ENCODE data around the gene PPP2CA. TPM values are rescaled to one million over a fixed set of nuclear protein-coding genes. Genes with fewer than 3 reads are reported as not detected.

The PPP2CA gene
- total RNA-seq, 1 donor from 2014 or later, result 118 TPM

GRCh38 chr5:134175921-134176510 lies 49.9 kb downstream of the PPP2CA start:
- DNase-seq, result no peak
- CTCF ChIA-PET, result interaction anchor here (1.4 kb wide), 1 partner anchor 8 kb away, joined by 6 read pairs; no protein-coding TSS in a partner anchor
- intact Hi-C loops (cut with micrococcal nuclease), result loop anchor here (1.0 kb wide), 6 partner anchors 76 to 562 kb away; partner anchors contain the start of genes CAMLG, SAR1B, SEC24A and UBE2B

GRCh38 chr5:134174841-134175839 lies 50.7 kb downstream of the PPP2CA start:
- ChIA-PET POLR2A (interaction anchor here (0.9 to 3.4 kb wide), 8 partner anchors 14 to 473 kb away, joined by 3 to 53 read pairs (median 4); partner anchors contain the start of genes PPP2CA, SEC24A and VDAC1), CTCF (interaction anchor here (1.4 kb wide), 2 partner anchors 9 to 136 kb away, joined by 4 to 6 read pairs; no protein-coding TSS in a partner anchor)
- TF ChIP-seq CTCF (IDR thresholded peaks at IDR 0.05), result no peak
- ATAC-seq (ENCODE audit: low read depth) (no peak), DNase-seq (no peak)
- intact Hi-C loops (cut with micrococcal nuclease), result no loop called here
- no peaks in the 10 kb centered on the region for H3K9me3 Mint-ChIP-seq
- peaks cover 31% of the 10 kb centered on the region for H3K4me1 Mint-ChIP-seq
- H3K27ac Mint-ChIP-seq, result no peak overlapping the region
- peaks cover 44% of the 10 kb centered on the region for H3K36me3 Mint-ChIP-seq (ENCODE audit: low read depth)
- H3K4me3 Mint-ChIP-seq, result peak overlapping the region; percentile 93
- no peaks in the 10 kb centered on the region for H3K27me3 Mint-ChIP-seq

More at GRCh38 chr5:134175921-134176510, 49.9 kb downstream of the PPP2CA start:
- peak; percentile 12 for ATAC-seq (ENCODE audit: low read depth)
- no peaks in the 10 kb centered on the region for H3K9me3 Mint-ChIP-seq
- POLR2A ChIA-PET, result interaction anchor here (0.6 to 3.4 kb wide), 24 partner anchors 9 to 1036 kb away, joined by 3 to 53 read pairs (median 4); partner anchors contain the start of genes C5orf15, C5orf24, CAMLG and PCBD2
- peaks cover 35% of the 10 kb centered on the region for H3K36me3 Mint-ChIP-seq (ENCODE audit: low read depth)
- H3K27me3 Mint-ChIP-seq, result no peaks in the 10 kb centered on the region
- H3K27ac Mint-ChIP-seq, result peak overlapping the region; percentile 96
- TF ChIP-seq CTCF (IDR thresholded peaks at IDR 0.05), result no peak
- peaks cover 31% of the 10 kb centered on the region for H3K4me1 Mint-ChIP-seq
- H3K4me3 Mint-ChIP-seq, result peak overlapping the region; percentile 93

- no peaks in the 10 kb centered on the region for H3K27me3 Mint-ChIP-seq
- POLR2A ChIA-PET, result interaction anchor here (0.9 kb wide), 1 partner anchor 19 kb away, joined by 5 read pairs; no protein-coding TSS in a partner anchor
Measured at GRCh38 chr5:134171972-134172371, 53.9 kb downstream of the PPP2CA start.

GRCh38 chr5:134162592-134162991 lies 63.3 kb downstream of the PPP2CA start:
- Mint-ChIP-seq H3K36me3 (ENCODE audit: low read depth) (peaks cover 79% of the 10 kb centered on the region), H3K4me3 (no peak overlapping the region), H3K27me3 (no peaks in the 10 kb centered on the region), H3K9me3 (peaks cover 2% of the 10 kb centered on the region), H3K27ac (no peak overlapping the region), H3K4me1 (no peaks in the 10 kb centered on the region)
- TF ChIP-seq CTCF (IDR thresholded peaks at IDR 0.05), result no peak
- DNase-seq, result no peak
- ChIA-PET CTCF (no interaction called here), POLR2A (no interaction called here)
- ATAC-seq (ENCODE audit: low read depth), result no peak
- intact Hi-C loops (cut with micrococcal nuclease), result no loop called here

More at GRCh38 chr5:134171972-134172371, 53.9 kb downstream of the PPP2CA start:
- intact Hi-C loops (cut with micrococcal nuclease), result no loop called here
- CTCF ChIA-PET, result no interaction called here
- Mint-ChIP-seq H3K36me3 (ENCODE audit: low read depth) (peaks cover 63% of the 10 kb centered on the region), H3K9me3 (no peaks in the 10 kb centered on the region), H3K4me3 (no peak overlapping the region), H3K4me1 (peaks cover 30% of the 10 kb centered on the region), H3K27ac (no peak overlapping the region)
- no peak for ATAC-seq (ENCODE audit: low read depth)
- no peak for DNase-seq
- no peak for TF ChIP-seq CTCF (IDR thresholded peaks at IDR 0.05)
